GM23338 (cell line): ENCODE results near the gene RAD51B. TPM values are rescaled to one million over a fixed set of nuclear protein-coding genes. Genes with fewer than 3 reads are reported as not detected.

Experiments
- ATAC-seq: fragments of 200-7000 bp; cut with Tn5 transposase; 3 replicates; pipeline ENCODE4 v1.9.1; 2020
- DNase-seq: peaks from one replicate; pipeline ENCODE4 v3.0.0-alpha.2; 2015; ENCODE audit warnings: low spot score
- H2AFZ ChIP-seq: fragments of 200-600 bp; sonication (generic); 2 replicates; pipeline ENCODE4 v1.8.0; 2016; ENCODE audit warnings: antibody characterized with exemption, mild to moderate bottlenecking, moderate library complexity
- H3F3A ChIP-seq: fragments of 200-600 bp; sonication (generic); replicated peaks from 2 replicates; pipeline ENCODE4 v1.8.0; 2017; ENCODE audit warnings: antibody characterized with exemption, mixed run types, low read depth
- H3K27ac ChIP-seq: fragments of 200-600 bp; sonication (generic); 2 replicates; pipeline ENCODE4 v1.6.1; 2016; ENCODE audit warnings: low read depth
- H3K27me3 ChIP-seq: fragments of 200-600 bp; sonication (generic); 2 replicates; pipeline ENCODE4 v1.8.0; 2016; ENCODE audit warnings: mild to moderate bottlenecking, mixed run types, moderate library complexity; ENCODE audit not compliant: insufficient read depth
- H3K36me3 ChIP-seq: fragments of 200-600 bp; sonication (generic); 2 replicates; pipeline ENCODE4 v1.8.0; 2016; ENCODE audit warnings: mild to moderate bottlenecking; ENCODE audit not compliant: insufficient read depth
- H3K4me1 ChIP-seq: fragments of 200-600 bp; sonication (generic); 2 replicates; pipeline ENCODE4 v1.8.0; 2016; ENCODE audit warnings: mild to moderate bottlenecking, moderate library complexity; ENCODE audit not compliant: insufficient read depth
- H3K4me2 ChIP-seq: fragments of 200-600 bp; sonication (generic); 2 replicates; pipeline ENCODE4 v1.7.1; 2017; ENCODE audit warnings: mixed run types
- H3K4me3 ChIP-seq: fragments of 200-600 bp; sonication (generic); 2 replicates; pipeline ENCODE4 v1.6.1; 2016; ENCODE audit warnings: mixed run types
- H3K79me2 ChIP-seq: fragments of 200-600 bp; sonication (generic); replicated peaks from 2 replicates; pipeline ENCODE4 v1.8.0; 2017; ENCODE audit warnings: mild to moderate bottlenecking; ENCODE audit not compliant: insufficient read depth
- H3K9me2 ChIP-seq: fragments of 200-600 bp; sonication (generic); 2 replicates; pipeline ENCODE4 v1.8.0; 2017; ENCODE audit not compliant: insufficient read depth
- H4K20me1 ChIP-seq: fragments of 200-600 bp; sonication (generic); replicated peaks from 2 replicates; pipeline ENCODE4 v1.8.0; 2017; ENCODE audit warnings: mild to moderate bottlenecking; ENCODE audit not compliant: insufficient read depth
- H3K27ac Mint-ChIP-seq: 2 replicates; pipeline ENCODE4 v1.8.0; 2020; ENCODE audit warnings: inconsistent platforms, mild to moderate bottlenecking, moderate library complexity, mixed read lengths
- H3K27me3 Mint-ChIP-seq: 3 replicates; pipeline ENCODE4 v1.8.0; 2022; ENCODE audit warnings: low read depth, mild to moderate bottlenecking, moderate library complexity, mixed read lengths, inconsistent platforms; ENCODE audit not compliant: insufficient read depth, poor library complexity
- H3K36me3 Mint-ChIP-seq: 3 replicates; pipeline ENCODE4 v1.8.0; 2021; ENCODE audit warnings: low read depth, mild to moderate bottlenecking, inconsistent platforms, moderate library complexity, mixed read lengths
- H3K4me1 Mint-ChIP-seq: 3 replicates; pipeline ENCODE4 v1.8.0; 2020; ENCODE audit warnings: mild to moderate bottlenecking, inconsistent platforms, mixed read lengths
- H3K4me3 Mint-ChIP-seq: 3 replicates; pipeline ENCODE4 v1.8.0; 2021; ENCODE audit warnings: moderate library complexity, mild to moderate bottlenecking, inconsistent platforms, mixed read lengths
- H3K9me3 Mint-ChIP-seq: 3 replicates; pipeline ENCODE4 v1.8.0; 2020; ENCODE audit warnings: moderate library complexity, mild to moderate bottlenecking, inconsistent platforms, mixed read lengths
- ETS1 ChIP-seq: IDR thresholded peaks from 2 replicates; pipeline ENCODE4 v1.6.1; 2016; ENCODE audit warnings: antibody characterized with exemption
- EZH2 ChIP-seq: fragments of 200-600 bp; sonication (generic); IDR thresholded peaks from one replicate; pipeline ENCODE4 v1.8.0; 2017; ENCODE audit warnings: antibody characterized with exemption, mild to moderate bottlenecking, low read depth; ENCODE audit not compliant: unreplicated experiment
- EZH2phosphoT487 ChIP-seq: fragments of 200-600 bp; sonication (generic); IDR thresholded peaks from one replicate; pipeline ENCODE4 v1.8.1; 2018; ENCODE audit warnings: antibody characterized with exemption; ENCODE audit not compliant: unreplicated experiment
- JUNB ChIP-seq: IDR thresholded peaks from one replicate; pipeline ENCODE4 v1.6.1; 2016; ENCODE audit warnings: antibody characterized with exemption; ENCODE audit not compliant: unreplicated experiment
- NANOG ChIP-seq: IDR thresholded peaks from 2 replicates; pipeline ENCODE4 v1.6.1; 2016; ENCODE audit warnings: antibody characterized with exemption, borderline replicate concordance
- POLR2AphosphoS5 ChIP-seq: IDR thresholded peaks from 2 replicates; pipeline ENCODE4 v1.6.1; 2016; ENCODE audit warnings: antibody characterized with exemption, low read depth
- STAT1 ChIP-seq: IDR thresholded peaks from one replicate; pipeline ENCODE4 v1.6.1; 2016; ENCODE audit warnings: antibody characterized with exemption; ENCODE audit not compliant: unreplicated experiment
- ZNF114 ChIP-seq: fragments of 250-450 bp; sonication (Bioruptor Pico); IDR thresholded peaks from 2 replicates; pipeline ENCODE4 v1.5.0; 2020; ENCODE audit warnings: mild to moderate bottlenecking, moderate library complexity
- ZNF331 ChIP-seq: fragments of 250-450 bp; sonication (Bioruptor Pico); IDR thresholded peaks from 2 replicates; pipeline ENCODE4 v1.5.0; 2020; ENCODE audit warnings: low read depth, mild to moderate bottlenecking, moderate library complexity
- polyA plus RNA-seq: library from polyadenylated mRNA; unstranded; fragments of >200 nt; fragmentation: Nextera tagmentation; extraction: Ambion mirVana; gene quantifications from 2 replicates; pipeline ENCODE4 v1.2.1, GENCODE V29; 2016
- total RNA-seq: library from RNA; depleted of rRNA; stranded (reverse); fragments of >200 nt; shearing (Covaris generic); gene quantifications from 2 replicates; pipeline ENCODE4 v1.2.3, GENCODE V29; 2014
- TF ChIP-seq, protein P1 (sequence below): fragments of 250-450 bp; sonication (Bioruptor Pico); IDR thresholded peaks from 2 replicates; pipeline ENCODE4 v1.5.0; 2020; ENCODE audit warnings: mild to moderate bottlenecking, moderate library complexity
- TF ChIP-seq, protein P2 (sequence below): IDR thresholded peaks from one replicate; pipeline ENCODE4 v1.6.1; 2018; ENCODE audit warnings: antibody characterized with exemption; ENCODE audit not compliant: unreplicated experiment

RAD51B gene
- total and polyA plus RNA-seq, 2 experiments from 2014 or later, result 15.7 to 29.1 TPM

GRCh38 chr14:68598089-68598488 lies 778.5 kb downstream of the RAD51B start:
- no peak overlapping the region for H2AFZ ChIP-seq
- Mint-ChIP-seq H3K4me1 (peaks cover 27% of the 10 kb centered on the region), H3K27ac (no peak overlapping the region), H3K4me3 (no peak overlapping the region), H3K27me3 (peaks cover 6% of the 10 kb centered on the region), H3K9me3 (no peaks in the 10 kb centered on the region), H3K36me3 (no peaks in the 10 kb centered on the region)
- no peak overlapping the region for H3K27ac ChIP-seq
- H3F3A ChIP-seq, result no peaks in the 10 kb centered on the region
- H3K4me3 ChIP-seq, result no peak overlapping the region
- ATAC-seq, result no peak
- no peak for DNase-seq
- peaks cover 14% of the 10 kb centered on the region for H3K9me2 ChIP-seq
- H3K79me2 ChIP-seq, result no peaks in the 10 kb centered on the region
- TF ChIP-seq POLR2AphosphoS5 (no peak), EZH2phosphoT487 (no peak), NANOG (no peak), ZNF114 (CRISPR knock-in tag) (no peak), STAT1 (no peak), JUNB (no peak), ZNF331 (CRISPR knock-in tag) (no peak), ETS1 (no peak), EZH2 (no peak)
- TF ChIP-seq, protein P1, sequence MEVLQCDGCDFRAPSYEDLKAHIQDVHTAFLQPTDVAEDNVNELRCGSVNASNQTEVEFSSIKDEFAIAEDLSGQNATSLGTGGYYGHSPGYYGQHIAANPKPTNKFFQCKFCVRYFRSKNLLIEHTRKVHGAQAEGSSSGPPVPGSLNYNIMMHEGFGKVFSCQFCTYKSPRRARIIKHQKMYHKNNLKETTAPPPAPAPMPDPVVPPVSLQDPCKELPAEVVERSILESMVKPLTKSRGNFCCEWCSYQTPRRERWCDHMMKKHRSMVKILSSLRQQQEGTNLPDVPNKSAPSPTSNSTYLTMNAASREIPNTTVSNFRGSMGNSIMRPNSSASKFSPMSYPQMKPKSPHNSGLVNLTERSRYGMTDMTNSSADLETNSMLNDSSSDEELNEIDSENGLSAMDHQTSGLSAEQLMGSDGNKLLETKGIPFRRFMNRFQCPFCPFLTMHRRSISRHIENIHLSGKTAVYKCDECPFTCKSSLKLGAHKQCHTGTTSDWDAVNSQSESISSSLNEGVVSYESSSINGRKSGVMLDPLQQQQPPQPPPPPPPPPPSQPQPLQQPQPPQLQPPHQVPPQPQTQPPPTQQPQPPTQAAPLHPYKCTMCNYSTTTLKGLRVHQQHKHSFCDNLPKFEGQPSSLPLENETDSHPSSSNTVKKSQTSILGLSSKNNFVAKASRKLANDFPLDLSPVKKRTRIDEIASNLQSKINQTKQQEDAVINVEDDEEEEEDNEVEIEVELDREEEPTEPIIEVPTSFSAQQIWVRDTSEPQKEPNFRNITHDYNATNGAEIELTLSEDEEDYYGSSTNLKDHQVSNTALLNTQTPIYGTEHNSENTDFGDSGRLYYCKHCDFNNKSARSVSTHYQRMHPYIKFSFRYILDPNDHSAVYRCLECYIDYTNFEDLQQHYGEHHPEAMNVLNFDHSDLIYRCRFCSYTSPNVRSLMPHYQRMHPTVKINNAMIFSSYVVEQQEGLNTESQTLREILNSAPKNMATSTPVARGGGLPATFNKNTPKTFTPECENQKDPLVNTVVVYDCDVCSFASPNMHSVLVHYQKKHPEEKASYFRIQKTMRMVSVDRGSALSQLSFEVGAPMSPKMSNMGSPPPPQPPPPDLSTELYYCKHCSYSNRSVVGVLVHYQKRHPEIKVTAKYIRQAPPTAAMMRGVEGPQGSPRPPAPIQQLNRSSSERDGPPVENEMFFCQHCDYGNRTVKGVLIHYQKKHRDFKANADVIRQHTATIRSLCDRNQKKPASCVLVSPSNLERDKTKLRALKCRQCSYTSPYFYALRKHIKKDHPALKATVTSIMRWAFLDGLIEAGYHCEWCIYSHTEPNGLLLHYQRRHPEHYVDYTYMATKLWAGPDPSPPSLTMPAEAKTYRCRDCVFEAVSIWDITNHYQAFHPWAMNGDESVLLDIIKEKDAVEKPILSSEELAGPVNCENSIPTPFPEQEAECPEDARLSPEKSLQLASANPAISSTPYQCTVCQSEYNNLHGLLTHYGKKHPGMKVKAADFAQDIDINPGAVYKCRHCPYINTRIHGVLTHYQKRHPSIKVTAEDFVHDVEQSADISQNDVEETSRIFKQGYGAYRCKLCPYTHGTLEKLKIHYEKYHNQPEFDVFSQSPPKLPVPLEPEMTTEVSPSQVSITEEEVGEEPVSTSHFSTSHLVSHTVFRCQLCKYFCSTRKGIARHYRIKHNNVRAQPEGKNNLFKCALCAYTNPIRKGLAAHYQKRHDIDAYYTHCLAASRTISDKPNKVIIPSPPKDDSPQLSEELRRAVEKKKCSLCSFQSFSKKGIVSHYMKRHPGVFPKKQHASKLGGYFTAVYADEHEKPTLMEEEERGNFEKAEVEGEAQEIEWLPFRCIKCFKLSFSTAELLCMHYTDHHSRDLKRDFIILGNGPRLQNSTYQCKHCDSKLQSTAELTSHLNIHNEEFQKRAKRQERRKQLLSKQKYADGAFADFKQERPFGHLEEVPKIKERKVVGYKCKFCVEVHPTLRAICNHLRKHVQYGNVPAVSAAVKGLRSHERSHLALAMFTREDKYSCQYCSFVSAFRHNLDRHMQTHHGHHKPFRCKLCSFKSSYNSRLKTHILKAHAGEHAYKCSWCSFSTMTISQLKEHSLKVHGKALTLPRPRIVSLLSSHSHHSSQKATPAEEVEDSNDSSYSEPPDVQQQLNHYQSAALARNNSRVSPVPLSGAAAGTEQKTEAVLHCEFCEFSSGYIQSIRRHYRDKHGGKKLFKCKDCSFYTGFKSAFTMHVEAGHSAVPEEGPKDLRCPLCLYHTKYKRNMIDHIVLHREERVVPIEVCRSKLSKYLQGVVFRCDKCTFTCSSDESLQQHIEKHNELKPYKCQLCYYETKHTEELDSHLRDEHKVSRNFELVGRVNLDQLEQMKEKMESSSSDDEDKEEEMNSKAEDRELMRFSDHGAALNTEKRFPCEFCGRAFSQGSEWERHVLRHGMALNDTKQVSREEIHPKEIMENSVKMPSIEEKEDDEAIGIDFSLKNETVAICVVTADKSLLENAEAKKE (CRISPR knock-in tag), result no peak
- TF ChIP-seq, protein P2, sequence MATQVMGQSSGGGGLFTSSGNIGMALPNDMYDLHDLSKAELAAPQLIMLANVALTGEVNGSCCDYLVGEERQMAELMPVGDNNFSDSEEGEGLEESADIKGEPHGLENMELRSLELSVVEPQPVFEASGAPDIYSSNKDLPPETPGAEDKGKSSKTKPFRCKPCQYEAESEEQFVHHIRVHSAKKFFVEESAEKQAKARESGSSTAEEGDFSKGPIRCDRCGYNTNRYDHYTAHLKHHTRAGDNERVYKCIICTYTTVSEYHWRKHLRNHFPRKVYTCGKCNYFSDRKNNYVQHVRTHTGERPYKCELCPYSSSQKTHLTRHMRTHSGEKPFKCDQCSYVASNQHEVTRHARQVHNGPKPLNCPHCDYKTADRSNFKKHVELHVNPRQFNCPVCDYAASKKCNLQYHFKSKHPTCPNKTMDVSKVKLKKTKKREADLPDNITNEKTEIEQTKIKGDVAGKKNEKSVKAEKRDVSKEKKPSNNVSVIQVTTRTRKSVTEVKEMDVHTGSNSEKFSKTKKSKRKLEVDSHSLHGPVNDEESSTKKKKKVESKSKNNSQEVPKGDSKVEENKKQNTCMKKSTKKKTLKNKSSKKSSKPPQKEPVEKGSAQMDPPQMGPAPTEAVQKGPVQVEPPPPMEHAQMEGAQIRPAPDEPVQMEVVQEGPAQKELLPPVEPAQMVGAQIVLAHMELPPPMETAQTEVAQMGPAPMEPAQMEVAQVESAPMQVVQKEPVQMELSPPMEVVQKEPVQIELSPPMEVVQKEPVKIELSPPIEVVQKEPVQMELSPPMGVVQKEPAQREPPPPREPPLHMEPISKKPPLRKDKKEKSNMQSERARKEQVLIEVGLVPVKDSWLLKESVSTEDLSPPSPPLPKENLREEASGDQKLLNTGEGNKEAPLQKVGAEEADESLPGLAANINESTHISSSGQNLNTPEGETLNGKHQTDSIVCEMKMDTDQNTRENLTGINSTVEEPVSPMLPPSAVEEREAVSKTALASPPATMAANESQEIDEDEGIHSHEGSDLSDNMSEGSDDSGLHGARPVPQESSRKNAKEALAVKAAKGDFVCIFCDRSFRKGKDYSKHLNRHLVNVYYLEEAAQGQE, result no peak
- H3K4me1 ChIP-seq, result peaks cover 10% of the 10 kb centered on the region
- no peaks in the 10 kb centered on the region for H4K20me1 ChIP-seq
- no peak overlapping the region for H3K4me2 ChIP-seq
- no peaks in the 10 kb centered on the region for H3K27me3 ChIP-seq
- H3K36me3 ChIP-seq, result no peaks in the 10 kb centered on the region
